Measurements from ENCODE around the gene LAP3.
"Not testable (repeated sequence)": the region's sequence is repeated elsewhere in the genome, so short reads cannot be mapped to it uniquely, and the experiment has no call there.

Gene LAP3

DNA sequence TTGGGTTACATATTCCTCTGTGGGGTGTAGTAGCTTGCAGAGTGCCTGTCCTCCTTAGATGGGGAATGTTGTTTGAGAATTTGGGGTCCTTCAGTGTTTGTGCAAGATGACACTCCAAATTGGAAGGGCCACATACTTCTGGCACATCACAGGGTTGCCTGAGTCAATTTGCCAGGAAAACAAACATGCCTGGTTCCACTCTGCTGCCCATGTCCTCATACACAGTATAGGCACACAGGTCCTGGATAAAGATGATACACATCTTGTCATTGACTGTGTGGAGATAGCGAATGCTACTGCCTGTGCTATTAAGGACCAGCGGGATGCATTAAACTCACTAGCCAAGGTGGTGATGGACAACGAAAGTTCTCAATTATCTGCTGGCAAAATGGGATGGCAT is 11.2 kb upstream of the LAP3 start:
- DNase-seq, result no peak

DNA sequence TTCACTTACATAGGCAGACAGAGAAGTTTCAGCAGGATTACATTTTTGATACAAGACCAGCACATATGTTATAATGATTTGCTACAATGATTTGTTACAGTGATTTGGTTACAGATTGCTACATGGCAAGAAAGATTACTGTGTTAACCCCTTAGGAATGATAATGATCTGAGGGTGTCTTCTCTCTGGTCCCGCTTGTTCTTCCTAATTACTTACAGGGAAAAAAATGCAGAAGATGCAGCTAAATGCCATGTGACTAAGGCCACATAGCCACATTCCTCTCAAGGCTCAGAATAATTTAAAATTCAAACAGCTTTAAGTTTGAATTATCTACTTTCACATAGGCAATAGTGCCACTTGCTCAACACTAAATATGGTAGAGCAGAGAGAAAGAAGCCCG is 9.7 kb upstream of the LAP3 start:
- no peak for DNase-seq

DNA sequence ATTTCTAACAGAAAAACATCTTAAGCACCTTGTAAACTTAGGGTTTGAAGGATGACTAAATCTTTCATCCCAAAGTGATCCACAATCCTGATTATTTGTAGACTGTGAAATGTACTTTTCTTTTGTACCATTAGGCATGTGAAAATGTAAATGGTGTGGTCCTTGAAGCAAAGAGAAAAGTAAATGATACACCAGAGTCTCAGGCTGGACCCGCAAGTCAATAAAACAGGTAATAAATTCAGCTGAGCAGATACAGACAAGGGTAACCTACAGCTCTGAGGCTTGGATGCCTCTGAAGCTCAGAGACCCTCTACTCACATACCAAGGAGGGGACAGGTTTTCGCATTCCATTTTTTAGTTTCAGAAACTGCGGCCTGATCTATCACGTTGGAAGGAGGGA is 2.8 kb upstream of the LAP3 start:
- DNase-seq, result no peak

DNA sequence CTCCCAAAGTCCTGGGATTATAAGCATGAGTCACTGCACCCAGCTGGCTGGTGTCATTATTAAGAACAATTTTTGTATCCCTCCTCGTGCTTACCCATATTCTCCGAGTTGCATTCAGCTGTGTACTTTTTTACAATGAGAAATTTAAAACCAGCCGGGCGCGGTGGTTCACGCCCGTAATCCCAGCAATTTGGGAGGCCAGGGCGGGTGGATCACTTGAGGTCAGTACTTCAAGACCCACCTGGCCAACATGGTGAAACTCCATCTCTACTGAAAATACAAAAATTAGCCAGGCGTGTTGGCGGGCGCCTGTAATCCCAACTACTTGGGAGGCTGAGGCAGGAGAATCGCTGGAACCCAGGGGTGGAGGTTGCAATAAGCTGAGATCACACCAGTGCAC is 1.8 kb upstream of the LAP3 start:
- DNase-seq, result not testable (repeated sequence)

DNA sequence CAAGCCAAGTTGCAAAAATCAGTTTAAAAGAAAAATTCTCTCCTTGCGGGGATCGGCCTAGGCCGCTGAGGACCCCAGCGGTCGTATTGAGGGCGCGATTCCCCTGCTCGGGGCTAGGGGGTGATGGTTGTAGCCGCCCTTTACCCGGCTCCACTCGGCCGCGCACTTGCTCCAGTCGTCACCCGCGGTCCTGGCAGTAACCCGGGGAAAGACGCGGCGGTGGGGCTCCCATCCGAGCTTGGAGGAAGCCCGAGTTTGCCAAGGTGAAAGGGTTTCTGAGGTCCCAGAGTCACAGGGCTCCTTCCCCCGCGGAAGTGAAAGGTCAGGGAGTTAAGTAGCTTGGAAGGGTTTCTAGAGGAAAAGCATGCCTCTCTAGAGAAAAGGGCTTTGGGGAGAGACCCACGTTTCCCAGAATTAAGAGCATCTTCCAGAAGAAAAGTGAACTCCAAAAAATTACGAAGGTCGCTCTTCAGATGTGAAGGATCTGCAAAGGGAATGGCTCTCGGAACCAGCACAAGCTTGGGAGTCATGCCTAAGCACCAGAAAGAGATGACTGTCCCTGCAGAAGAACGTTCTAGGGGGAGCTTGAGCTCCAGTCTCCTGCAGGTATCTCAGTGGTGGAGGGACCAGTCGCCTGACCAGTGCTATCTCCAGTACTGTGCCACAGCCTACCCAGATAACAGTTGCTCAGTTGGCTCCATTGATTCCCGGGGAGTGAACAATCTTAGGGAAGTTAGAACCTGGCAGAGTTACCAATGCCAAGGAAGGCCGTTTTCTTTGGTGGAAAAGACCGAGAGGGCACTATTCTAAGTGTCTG is 875 bp downstream of the LAP3 start:
- peak; percentile 60 for DNase-seq

DNA sequence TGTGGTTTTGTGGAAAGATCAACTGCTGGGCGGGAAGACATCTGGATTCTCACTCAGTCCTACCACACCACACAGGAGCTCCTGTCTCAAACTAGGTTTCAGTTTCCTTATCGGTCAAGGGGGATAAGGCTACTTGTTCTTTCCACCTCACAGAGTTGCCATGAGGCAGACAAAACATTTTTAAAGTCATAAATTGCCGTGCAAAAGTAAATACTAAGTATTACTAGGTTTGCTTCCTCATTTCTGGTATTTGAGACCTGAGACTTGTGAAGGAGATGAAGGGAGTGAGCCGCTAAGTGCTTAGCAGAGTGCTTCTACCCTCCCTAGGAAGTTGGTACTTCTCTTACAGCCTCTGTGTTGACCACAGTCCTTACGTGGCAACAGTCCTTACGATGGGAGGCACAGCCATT is 1.5 kb downstream of the LAP3 start:
- no peak for DNase-seq

DNA sequence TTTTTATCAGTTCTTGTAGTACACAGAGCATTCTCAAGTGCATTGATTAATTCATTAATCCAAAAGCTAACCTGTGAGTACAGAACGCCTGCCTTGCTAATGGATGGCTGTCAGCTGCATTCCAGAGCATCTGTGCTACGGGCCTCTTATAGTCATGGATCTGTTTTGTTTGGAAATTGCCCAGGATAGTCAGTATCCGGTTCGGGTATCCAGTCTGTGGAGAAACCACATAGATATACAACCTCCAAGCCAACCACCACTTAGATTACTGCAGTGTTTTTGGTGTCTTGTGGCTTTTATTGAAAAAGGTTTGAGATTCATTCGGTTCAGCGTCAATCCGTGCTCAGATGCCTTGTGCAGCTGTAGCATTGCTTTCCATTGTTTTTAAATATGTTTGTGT is 4.0 kb downstream of the LAP3 start:
- DNase-seq, result no peak

DNA sequence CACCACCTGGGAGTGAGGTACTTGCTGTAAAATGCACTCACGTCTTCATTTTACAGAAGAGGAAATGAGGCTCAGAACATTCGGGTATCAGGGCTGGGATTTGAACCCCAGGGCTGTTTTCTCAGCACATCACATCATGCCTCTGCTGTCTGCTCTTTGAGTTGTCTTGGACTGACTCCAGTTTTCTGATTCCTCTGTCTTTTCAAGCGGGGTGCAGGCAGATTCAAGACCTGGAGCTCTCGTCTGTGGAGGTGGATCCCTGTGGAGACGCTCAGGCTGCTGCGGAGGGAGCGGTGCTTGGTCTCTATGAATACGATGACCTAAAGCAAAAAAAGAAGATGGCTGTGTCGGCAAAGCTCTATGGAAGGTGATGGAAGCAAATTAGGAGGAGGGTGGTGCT is 6.3 kb downstream of the LAP3 start:
- DNase-seq, result no peak

DNA sequence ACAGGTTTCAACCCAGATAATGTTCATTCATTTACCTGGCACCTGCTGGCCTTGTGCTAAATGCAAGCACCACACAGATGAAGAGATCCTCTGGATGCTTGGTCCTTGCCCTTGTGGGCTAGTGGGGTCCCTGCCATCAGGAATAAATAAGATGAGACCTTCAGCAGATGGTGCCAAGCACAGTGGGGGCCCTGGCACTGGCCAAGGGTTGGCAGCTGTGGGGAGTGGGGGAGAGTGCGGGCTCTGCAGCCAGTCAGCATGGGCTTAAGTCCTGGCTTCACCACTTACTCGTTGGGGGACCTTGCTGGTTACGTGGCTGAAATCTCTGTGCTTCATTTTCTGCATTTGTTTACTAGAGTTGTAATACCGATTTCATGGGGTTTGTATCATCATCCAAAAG is 6.9 kb downstream of the LAP3 start:
- DNase-seq, result no peak

DNA sequence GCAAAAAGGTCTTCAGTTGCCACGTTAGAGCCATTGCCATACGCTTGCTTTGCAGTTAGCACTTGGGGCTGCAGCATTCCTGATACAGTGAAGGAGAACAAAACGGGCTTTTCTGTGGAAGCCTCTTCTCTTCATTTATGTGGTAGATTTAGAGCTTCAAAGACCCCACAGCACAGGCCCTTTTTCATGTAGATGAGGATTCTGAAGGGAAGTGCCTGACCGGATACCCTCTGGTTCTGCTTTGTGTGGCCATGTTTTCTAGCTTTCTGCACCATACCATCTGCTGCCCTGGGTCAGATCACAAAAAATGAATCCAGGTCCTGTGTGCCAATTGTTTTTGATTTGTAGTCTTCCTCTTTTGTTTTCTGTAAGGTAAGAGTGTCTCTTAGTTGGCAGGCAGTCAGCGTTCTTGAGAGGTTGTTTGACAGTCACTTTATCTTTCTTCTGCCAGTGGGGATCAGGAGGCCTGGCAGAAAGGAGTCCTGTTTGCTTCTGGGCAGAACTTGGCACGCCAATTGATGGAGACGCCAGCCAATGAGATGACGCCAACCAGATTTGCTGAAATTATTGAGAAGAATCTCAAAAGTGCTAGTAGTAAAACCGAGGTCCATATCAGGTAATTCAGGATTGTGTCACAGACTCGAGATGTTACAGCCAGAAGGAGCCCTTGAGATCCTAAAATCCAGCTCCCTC is 7.7 kb downstream of the LAP3 start:
- DNase-seq, result no peak

DNA sequence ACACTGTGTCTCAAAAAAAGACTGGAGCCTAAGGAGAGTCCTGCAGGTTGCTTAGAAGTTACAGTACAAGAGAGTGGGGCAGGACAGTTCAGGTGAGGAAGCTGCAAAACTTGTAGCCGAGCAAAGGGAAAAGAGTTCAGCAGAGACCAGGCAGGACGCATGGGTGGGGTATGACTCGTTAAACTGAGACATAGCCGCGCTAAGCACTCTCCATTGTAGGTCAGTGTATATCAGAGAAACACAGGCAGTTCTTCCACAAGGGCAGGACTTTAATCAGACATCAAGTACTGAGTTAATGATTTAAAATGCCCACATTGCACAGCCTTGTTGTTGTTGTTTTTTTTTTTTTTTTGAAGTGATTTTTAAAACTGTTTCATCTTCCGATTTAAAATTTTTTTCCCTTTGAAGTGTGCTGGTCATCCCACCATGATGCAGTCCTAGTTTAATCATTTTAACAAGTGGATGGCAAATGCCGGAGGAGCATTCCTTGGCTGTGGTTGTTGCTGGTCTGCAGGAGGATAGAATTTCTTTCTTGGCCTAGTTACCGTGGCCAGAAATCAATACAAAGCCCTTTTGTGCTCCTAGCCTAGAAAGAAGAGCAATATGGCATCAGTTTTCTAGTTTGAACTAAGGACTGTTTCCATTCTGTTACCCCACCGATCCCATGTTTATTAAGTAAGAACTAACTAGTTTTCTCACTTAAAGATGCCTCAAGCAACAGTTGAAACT is 10.3 kb downstream of the LAP3 start:
- DNase-seq, result no peak

DNA sequence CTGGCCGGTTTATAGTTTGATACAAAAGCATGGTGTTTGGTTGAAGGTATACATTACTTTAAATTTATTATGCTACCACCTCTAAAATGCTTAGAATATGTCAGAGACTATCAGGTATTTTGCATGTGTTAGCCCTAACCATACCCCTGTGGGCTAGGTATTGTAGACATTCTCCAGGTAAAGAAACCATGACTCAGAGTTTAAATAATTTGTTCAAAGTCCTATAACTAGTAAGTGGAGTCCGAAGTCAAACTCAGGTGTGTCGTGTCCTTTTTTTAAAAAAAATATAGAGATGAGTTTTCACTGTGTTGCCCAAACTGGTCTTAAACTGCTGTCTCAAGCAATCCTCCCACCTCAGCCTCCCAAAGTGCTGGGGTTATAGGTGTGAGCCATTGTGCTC is 12.4 kb downstream of the LAP3 start:
- DNase-seq, result no peak

DNA sequence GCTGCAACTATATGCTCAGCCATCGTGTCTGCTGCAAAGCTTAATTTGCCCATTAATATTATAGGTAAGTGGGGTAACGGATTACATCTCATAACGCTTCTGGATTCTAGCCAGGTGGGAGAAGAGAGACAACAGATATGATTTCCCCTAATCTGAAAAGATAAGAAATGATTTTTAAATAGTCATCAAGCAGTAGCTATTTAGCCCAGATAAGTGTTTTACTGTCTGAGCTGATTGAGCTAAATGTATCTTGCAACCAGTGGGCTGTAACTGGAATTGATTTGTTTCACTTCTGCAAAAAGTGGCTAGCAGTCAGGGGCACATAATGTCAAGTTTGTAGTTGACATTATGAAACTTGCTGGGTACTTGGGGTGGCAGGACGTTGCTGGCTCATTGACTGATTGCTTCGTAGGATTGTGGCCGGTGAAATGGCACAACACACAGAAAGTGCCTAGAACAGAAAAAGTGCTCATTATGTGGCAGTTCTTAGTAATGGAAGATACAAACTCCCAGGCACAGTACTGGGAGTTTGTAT is 18.5 kb downstream of the LAP3 start:
- no peak for DNase-seq

DNA sequence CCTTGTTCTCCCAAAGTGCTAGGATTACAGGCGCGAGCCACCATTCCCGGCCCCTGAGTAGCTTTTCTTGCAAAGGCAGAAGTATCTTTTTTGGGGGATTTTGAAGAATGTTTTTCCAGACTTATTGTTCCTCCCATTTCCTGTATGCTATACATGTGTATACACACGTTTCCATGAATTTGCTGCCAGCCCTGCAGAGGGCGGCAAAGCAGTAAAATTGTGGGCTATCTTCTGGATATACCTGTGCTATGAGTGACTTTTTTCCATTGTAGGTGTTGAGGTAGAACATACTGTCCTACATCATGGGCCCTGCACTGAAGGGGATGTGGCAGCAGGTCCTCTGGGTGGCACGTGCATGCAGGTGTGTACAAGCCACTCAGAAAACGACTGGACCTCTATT is 20.5 kb downstream of the LAP3 start:
- DNase-seq, result no peak

DNA sequence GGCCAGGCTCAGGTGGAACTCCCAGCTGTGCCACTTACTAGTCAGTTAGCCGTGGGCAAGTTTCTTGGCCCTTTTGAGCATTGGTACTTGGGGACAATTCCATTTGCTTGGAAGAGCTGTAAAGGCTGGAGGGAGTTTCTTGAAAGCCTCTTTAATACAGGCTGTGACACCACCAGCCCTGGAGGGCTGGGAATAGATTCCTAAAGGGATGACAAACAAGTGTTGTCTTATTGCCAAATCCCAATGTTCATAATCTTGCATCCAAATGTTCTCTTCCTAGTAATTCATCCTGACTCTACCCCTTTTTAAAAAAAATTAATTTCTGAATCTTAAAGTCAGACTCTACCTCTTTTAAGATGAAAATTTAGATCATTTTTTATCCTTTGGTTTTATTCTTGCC is 22.8 kb downstream of the LAP3 start:
- DNase-seq, result no peak

DNA sequence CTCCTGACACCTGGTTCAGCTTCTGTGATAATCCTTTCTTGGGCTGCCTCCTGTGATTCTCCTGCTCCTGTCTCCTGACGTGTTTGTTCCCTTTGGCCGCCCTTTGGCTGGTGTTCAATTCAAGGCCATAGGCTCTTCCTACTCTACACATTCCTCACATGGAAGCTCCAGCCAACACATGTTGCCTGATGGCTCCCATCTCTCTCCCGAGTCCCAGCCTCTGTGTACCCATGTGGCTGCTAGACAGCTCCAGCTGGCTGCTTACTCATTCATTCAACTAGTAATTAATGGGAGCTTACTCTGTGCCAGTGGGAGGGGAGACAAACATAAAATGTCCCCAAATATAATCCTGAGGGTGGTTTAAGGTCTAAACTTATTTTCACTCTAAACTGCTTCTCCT is 28.2 kb downstream of the LAP3 start:
- DNase-seq, result no peak

DNA sequence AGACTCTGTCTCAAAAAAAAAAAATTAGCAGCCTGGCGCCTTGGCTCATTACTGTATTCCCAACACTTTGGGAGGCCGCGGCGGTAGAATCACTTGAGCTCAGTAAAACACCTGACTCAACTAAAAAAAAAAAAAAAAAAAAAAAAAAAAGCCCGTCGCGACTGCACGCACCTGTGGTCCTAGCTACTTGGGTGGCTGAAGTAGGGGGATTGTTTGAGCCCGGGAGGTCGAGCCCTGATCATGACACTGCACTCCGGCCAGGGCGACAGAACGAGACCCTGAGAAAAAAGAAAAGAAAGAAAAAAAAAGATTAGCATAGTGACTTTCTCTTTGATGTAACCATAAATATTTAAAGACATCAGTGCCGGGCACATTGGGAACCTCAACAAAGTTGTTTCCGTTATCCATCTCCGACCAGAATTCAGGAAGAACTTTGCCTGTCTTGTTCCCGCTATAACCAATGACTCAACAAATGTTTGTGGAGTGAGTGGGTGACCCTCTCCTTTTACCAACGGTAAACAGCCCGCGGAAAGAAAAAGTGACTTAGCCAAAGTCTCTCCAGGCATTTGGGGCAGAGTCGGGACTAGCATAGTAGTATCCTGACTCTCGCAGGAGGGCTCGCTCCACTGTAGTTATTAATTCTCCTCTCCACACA is 36.9 kb downstream of the LAP3 start:
- DNase-seq, result no peak

DNA sequence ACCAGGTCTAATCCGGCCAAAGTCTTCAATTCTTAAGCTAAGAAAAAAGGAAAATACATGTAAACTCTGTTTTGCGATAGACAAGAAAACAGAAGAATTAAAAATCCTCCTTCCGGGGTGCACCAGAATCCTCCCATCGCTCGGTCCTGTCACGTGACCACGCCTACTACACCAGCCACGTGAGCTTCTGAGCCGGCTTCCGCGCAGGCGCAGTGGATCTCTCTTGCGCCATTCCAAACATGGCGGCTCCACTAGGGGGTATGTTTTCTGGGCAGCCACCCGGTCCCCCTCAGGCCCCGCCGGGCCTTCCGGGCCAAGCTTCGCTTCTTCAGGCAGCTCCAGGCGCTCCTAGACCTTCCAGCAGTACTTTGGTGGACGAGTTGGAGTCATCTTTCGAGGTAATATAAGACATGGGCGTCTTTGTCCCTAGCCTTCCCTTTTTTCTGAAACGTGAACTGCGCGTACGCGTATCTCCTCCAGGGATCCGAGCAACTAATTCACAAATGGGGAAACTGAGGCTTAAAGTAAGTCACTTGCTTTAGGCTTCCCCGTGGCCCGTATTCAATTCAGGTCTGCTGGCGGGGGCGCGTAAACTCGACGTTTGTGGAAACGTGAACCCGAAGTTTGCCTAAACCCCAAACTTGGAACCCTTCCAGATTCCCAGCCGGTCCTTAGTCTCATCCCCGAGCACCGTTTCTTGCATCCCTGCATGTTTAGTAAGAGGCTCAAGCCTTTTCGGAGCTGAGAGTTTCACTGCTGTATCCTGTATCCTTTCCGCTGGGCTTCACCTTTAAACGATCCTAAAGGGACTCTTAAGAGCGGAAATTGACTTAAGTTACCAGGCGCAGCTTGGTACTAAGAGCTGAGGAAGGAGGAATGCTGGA is 37.7 kb downstream of the LAP3 start, which contains the start of gene MED28:
TSS of gene MED28 (plus strand) at position 226 of the 884 bp plus-strand sequence. CDS start at position 240, 14 bp downstream.
- DNase-seq, result peak; percentile 96

DNA sequence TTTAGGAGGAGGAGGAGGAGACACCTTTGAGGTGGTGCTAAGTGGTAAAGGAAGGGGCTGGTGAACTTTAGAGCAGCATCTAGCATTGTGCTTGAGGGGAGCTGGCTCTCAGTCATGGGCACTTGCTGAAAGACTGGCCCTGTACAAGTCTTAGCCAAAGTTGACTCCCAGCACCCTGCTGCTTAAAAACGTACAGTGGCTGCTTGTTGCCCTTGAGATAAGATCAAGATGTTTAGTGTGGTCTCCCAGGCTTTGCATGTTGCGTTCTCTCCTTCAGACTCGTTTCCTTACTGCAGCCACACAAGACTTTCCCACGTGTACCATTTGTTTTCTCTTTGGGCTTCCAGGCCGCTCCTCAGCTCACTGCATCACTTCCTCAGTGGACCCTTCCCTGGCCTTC is 39.3 kb downstream of the LAP3 start:
- no peak for DNase-seq

DNA sequence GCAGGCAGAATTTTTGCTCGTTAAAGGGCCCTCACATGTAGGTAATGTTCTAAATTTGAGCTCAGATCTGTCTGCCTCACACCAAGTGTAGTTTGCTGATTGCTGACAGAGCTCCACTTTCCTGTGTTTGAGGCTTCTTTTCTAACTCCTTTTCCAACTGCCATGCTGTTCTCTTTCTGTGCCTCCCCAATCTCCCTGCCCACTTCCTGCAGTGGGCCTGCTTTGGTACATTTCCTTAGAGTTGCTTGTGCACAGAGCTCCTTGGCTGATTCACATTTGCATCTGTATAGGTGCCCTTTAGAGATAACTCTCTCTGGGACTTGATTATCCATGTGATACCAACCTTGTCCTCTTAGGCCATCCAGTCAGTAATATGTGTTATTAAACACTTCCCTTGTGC is 41.9 kb downstream of the LAP3 start:
- no peak for DNase-seq

DNA sequence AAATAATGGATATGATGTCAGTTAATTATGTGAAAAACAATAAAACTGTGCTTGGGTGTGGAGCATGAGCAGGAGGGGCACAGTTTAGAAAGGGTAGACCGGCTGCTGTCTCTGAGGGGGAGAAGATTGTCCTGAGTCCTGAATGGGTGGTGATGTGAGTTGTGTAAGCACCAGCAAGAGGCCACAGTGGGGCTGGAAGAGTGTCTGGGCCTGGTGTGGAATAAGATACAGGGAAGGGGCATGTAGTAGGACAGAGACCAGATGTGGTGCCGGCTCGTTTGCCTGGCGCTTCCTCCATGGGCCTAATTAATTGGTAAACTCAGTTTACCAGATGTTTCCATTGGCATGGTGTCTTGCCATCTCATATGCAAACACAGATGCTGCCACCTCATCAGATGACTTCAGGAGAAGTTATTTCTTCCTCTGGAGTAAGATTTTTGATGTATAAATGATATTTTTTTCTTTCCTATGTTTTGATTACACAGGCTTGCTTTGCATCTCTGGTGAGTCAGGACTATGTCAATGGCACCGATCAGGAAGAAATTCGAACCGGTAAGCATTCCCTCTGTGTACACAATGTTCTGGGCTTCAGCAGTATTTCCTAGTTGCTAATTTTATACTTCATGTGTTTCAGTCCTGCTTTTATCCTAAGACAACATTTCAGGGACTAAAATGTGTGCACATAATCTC is 42.6 kb downstream of the LAP3 start:
- no peak for DNase-seq

All from stimulated activated CD8-positive, alpha-beta memory T cell treated with anti-CD3 and anti-CD28 coated beads, Interleukin-4, amount 100 ng/mL, for 48 hours (primary cell).